ENCODE measurements around the gene NUDT19. TPM values are rescaled to one million over a fixed set of nuclear protein-coding genes. Genes with fewer than 3 reads are reported as not detected.

Gene NUDT19
- total RNA-seq, 4 donors from 2014 or later, result 7.9 to 10.2 (median 9.6) TPM

GRCh38 chr19:32677657-32678056, 14.0 kb upstream of the NUDT19 start:
- Histone ChIP-seq H3K4me1 (peaks cover 17 to 22% of the 10 kb centered on the region in 2 donors), H3K27me3 (no peaks in the 10 kb centered on the region), H3K27ac (no peak overlapping the region), H3K36me3 (no peaks in the 10 kb centered on the region), H3K4me3 (replicated peaks in 1 of 3) (no peak overlapping the region), H3K9me3 (no peaks in the 10 kb centered on the region)
- intact Hi-C loops (cut with DNase I), result loop anchor here (10.0 kb wide), 1 partner anchor 93 kb away; the partner anchor contains the start of gene PDCD5
- TF ChIP-seq POLR2A (IDR thresholded peaks at IDR 0.05), result no peak
- TF ChIP-seq CTCF (IDR thresholded peaks at IDR 0.05), result no peak
- WGBS, 2 donors, result 57 to 67% methylated on average over 9 of the region's 9 CpGs
- no peak for DNase-seq

GRCh38 chr19:32680986-32681385, 10.6 kb upstream of the NUDT19 start:
- H3K27me3 ChIP-seq, result no peaks in the 10 kb centered on the region
- H3K4me3 ChIP-seq (replicated peaks in 1 of 3), result no peak overlapping the region
- no peak for TF ChIP-seq POLR2A (IDR thresholded peaks at IDR 0.05)
- H3K9me3 ChIP-seq, result no peaks in the 10 kb centered on the region
- DNase-seq, result no peak
- intact Hi-C loops (cut with DNase I), result no loop called here
- H3K4me1 ChIP-seq, result peaks cover 4 to 8% of the 10 kb centered on the region in 2 donors
- no peak overlapping the region for H3K27ac ChIP-seq
- 89 to 93% methylated on average over 2 of the region's 2 CpGs for WGBS, 2 donors
- no peaks in the 10 kb centered on the region for H3K36me3 ChIP-seq

DNA sequence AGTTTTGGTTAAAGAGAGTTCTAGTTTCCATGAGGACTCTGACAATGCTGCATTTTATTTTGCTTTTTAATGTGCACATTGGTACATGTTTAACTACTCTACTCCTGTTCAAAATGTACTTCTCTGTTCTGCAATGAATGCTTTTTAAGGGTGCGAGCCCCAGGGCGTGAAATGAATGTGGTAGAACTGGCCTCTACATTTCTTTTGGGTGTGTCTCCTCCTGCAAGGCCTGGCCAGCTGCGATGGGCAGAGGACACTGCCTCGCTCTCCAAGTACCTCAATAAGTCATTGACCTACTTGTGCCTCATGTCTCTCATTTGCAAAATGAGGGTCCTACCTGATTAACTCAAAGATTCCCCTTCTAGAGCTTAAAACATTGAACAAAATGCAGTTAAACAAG, 9.3 kb upstream of the NUDT19 start:
- WGBS, 2 donors, result 80 to 81% methylated on average over 4 of the region's 4 CpGs
- intact Hi-C loops (cut with DNase I), result no loop called here

DNA sequence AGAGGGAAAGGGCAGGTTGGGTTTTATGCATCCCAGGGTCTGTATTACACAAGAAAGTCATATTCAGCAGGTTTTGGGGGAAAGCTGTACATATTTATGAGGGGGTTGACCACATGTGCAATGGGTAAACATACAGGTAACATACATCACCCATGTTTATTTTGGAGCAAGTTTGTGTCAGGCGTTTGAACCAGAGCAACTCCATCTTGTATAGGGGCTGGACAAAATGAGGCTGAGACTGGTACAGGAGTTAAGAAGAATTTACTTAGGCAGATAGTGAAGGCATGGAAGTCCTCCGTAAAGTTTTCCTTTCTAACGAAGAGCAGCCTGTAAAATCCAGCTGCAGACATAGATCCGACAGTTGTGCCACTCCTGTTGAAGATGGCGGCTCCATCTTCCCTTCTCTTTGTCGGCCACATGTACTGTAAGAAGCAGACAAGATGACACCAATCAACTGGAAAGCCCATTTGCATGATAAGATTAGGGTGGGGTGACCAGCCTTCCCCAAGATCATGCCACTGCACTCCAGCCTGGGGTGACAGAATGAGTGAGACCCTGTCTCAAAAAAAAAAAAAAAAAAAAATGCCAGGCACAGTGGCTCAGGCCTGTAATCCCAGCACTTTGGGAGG, 4.7 kb upstream of the NUDT19 start:
- Histone ChIP-seq H3K27ac (no peak overlapping the region), H3K27me3 (no peaks in the 10 kb centered on the region), H3K36me3 (no peaks in the 10 kb centered on the region), H3K4me3 (replicated peaks in 1 of 3) (no peak overlapping the region), H3K9me3 (no peaks in the 10 kb centered on the region), H3K4me1 (peaks cover 16% of the 10 kb centered on the region in 2 donors)
- TF ChIP-seq POLR2A (IDR thresholded peaks at IDR 0.05) (no peak), CTCF (IDR thresholded peaks at IDR 0.05) (no peak)
- intact Hi-C loops (cut with DNase I), result no loop called here
- WGBS, 2 donors, result 92 to 94% methylated on average over 6 of the region's 6 CpGs
- no peak for DNase-seq

More for the DNA sequence above, 9.3 kb upstream of the NUDT19 start:
- TF ChIP-seq CTCF (IDR thresholded peaks at IDR 0.05), result no peak
- no peak for TF ChIP-seq POLR2A (IDR thresholded peaks at IDR 0.05)
- H3K27me3 ChIP-seq, result no peaks in the 10 kb centered on the region
- no peaks in the 10 kb centered on the region for H3K4me1 ChIP-seq
- H3K9me3 ChIP-seq, result no peaks in the 10 kb centered on the region
- H3K4me3 ChIP-seq (replicated peaks in 1 of 3), result no peak overlapping the region
- DNase-seq, result no peak
- no peaks in the 10 kb centered on the region for H3K36me3 ChIP-seq
- no peak overlapping the region for H3K27ac ChIP-seq

- Histone ChIP-seq H3K27me3 (no peaks in the 10 kb centered on the region), H3K27ac (no peak overlapping the region), H3K9me3 (no peaks in the 10 kb centered on the region), H3K36me3 (no peaks in the 10 kb centered on the region), H3K4me3 (replicated peaks in 1 of 3) (no peak overlapping the region), H3K4me1 (peaks cover 19 to 20% of the 10 kb centered on the region in 2 donors)
- intact Hi-C loops (cut with DNase I), result no loop called here
- no peak for DNase-seq
- WGBS, 2 donors, result 89 to 92% methylated on average over 4 of the region's 4 CpGs
- TF ChIP-seq CTCF (IDR thresholded peaks at IDR 0.05) (no peak), POLR2A (IDR thresholded peaks at IDR 0.05) (no peak)
Measured at GRCh38 chr19:32687681-32688080, 3.9 kb upstream of the NUDT19 start.

Measured in thyroid gland (tissue), 4 donors.